ENCODE results near the gene DLD. TPM values are rescaled to one million over a fixed set of nuclear protein-coding genes. Genes with fewer than 3 reads are reported as not detected.

The DLD gene
- total RNA-seq, 1 experiment from 2014 or later: 88.8 TPM

DNA sequence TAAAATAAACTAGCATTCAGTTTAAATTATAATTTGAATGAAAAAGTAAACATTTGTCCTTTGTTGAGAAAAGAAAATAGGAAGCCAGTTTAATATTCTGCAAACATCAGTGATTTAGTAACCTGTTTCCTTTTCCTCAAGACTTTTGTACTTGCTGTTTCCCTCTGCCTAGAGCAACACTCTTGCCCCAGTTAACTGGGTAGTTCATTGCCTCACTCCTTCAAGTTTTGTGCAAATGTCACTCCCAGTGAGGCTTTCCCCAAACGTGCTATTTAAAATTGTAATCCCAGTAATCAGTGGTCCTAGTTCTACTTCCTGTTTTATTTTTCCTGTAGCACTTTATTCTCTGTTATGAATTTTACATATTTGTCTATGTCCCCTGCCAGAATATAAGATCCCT is 23.8 kb downstream of the DLD start:
- H3K4me1 ChIP-seq (ENCODE audit: control insufficient read depth, insufficient read depth, low read length): peaks cover 5% of the 10 kb centered on the region; the same call in 1 of the 2 replicates
- no peaks in the 10 kb centered on the region for H3K9me3 ChIP-seq (ENCODE audit: control insufficient read depth, insufficient read depth, low read depth, low read length)
- ChIA-PET POLR2A (no interaction called here), CTCF (no interaction called here)
- ATAC-seq (no peak), DNase-seq (ENCODE audit: low read depth, low spot score) (no peak)
- peaks cover 58% of the 10 kb centered on the region for H3K36me3 ChIP-seq (ENCODE audit: control insufficient read depth, insufficient read depth, low read length)
- TF ChIP-seq TCF7L2 (IDR thresholded peaks at IDR 0.05; ENCODE audit: low read depth, low read length) (no peak), SIN3A (IDR thresholded peaks at IDR 0.05; ENCODE audit: borderline replicate concordance, insufficient read depth, low read depth, low read length) (no peak), POLR2AphosphoS5 (IDR thresholded peaks at IDR 0.05; ENCODE audit: low read depth, low read length) (no peak)
- TF ChIP-seq, protein P1, sequence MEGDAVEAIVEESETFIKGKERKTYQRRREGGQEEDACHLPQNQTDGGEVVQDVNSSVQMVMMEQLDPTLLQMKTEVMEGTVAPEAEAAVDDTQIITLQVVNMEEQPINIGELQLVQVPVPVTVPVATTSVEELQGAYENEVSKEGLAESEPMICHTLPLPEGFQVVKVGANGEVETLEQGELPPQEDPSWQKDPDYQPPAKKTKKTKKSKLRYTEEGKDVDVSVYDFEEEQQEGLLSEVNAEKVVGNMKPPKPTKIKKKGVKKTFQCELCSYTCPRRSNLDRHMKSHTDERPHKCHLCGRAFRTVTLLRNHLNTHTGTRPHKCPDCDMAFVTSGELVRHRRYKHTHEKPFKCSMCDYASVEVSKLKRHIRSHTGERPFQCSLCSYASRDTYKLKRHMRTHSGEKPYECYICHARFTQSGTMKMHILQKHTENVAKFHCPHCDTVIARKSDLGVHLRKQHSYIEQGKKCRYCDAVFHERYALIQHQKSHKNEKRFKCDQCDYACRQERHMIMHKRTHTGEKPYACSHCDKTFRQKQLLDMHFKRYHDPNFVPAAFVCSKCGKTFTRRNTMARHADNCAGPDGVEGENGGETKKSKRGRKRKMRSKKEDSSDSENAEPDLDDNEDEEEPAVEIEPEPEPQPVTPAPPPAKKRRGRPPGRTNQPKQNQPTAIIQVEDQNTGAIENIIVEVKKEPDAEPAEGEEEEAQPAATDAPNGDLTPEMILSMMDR (IDR thresholded peaks at IDR 0.05): no peak
- TF ChIP-seq, protein P2, sequence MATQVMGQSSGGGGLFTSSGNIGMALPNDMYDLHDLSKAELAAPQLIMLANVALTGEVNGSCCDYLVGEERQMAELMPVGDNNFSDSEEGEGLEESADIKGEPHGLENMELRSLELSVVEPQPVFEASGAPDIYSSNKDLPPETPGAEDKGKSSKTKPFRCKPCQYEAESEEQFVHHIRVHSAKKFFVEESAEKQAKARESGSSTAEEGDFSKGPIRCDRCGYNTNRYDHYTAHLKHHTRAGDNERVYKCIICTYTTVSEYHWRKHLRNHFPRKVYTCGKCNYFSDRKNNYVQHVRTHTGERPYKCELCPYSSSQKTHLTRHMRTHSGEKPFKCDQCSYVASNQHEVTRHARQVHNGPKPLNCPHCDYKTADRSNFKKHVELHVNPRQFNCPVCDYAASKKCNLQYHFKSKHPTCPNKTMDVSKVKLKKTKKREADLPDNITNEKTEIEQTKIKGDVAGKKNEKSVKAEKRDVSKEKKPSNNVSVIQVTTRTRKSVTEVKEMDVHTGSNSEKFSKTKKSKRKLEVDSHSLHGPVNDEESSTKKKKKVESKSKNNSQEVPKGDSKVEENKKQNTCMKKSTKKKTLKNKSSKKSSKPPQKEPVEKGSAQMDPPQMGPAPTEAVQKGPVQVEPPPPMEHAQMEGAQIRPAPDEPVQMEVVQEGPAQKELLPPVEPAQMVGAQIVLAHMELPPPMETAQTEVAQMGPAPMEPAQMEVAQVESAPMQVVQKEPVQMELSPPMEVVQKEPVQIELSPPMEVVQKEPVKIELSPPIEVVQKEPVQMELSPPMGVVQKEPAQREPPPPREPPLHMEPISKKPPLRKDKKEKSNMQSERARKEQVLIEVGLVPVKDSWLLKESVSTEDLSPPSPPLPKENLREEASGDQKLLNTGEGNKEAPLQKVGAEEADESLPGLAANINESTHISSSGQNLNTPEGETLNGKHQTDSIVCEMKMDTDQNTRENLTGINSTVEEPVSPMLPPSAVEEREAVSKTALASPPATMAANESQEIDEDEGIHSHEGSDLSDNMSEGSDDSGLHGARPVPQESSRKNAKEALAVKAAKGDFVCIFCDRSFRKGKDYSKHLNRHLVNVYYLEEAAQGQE (IDR thresholded peaks at IDR 0.05; ENCODE audit: insufficient read depth in 1 of 2, low read depth in 2 of 2, low read length in 1 of 2): no peak
- H3K27ac ChIP-seq (ENCODE audit: low read length): no peak overlapping the region
- no peaks in the 10 kb centered on the region for H3K27me3 ChIP-seq (ENCODE audit: control insufficient read depth, insufficient read depth, low read length)
- intact Hi-C loops (cut with micrococcal nuclease; ENCODE audit: unreplicated experiment) (no loop called here), in situ Hi-C loops (cut with HindIII; ENCODE audit: low pct_unique_long_range_greater_than_20kb, low sequenced_read_pairs) (no loop called here)
- BruUV-seq (replicated peaks): no TSS peak
- H3K4me3 ChIP-seq (ENCODE audit: low read depth in 2 of 2, low read length in 2 of 2): no peak overlapping the region

DNA sequence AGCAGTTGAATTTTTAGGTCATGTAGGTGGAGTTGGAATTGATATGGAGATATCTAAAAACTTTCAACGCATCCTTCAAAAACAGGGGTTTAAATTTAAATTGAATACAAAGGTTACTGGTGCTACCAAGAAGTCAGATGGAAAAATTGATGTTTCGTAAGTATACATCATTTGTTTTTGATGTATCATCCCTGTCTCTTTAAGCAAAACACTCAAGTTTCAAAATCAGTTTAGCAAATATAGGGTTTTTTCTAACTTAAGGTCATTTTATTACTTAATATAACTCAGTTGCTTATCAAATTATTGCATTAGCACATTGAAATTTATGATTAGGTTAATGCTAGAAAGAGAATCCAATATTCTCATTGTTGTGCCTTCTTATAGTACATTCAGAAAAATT is 24.6 kb downstream of the DLD start:
- H3K4me3 ChIP-seq (ENCODE audit: low read depth in 2 of 2, low read length in 2 of 2): no peak overlapping the region
- BruUV-seq (replicated peaks): no TSS peak
- H3K27me3 ChIP-seq (ENCODE audit: control insufficient read depth, insufficient read depth, low read length): no peaks in the 10 kb centered on the region
- POLR2A ChIA-PET: no interaction called here
- intact Hi-C loops (cut with micrococcal nuclease; ENCODE audit: unreplicated experiment): no loop called here
- no peak overlapping the region for H3K27ac ChIP-seq (ENCODE audit: low read length)
- DNase-seq (ENCODE audit: low read depth, low spot score) (no peak), ATAC-seq (no peak)
- CTCF ChIA-PET: no interaction called here
- no peaks in the 10 kb centered on the region for H3K9me3 ChIP-seq (ENCODE audit: control insufficient read depth, insufficient read depth, low read depth, low read length)
- TF ChIP-seq TCF7L2 (IDR thresholded peaks at IDR 0.05; ENCODE audit: low read depth, low read length) (no peak), SIN3A (IDR thresholded peaks at IDR 0.05; ENCODE audit: borderline replicate concordance, insufficient read depth, low read depth, low read length) (no peak), POLR2AphosphoS5 (IDR thresholded peaks at IDR 0.05; ENCODE audit: low read depth, low read length) (no peak)
- TF ChIP-seq, protein P2 (IDR thresholded peaks at IDR 0.05; ENCODE audit: insufficient read depth in 1 of 2, low read depth in 2 of 2, low read length in 1 of 2): no peak
- TF ChIP-seq, protein P1 (IDR thresholded peaks at IDR 0.05): no peak
- in situ Hi-C loops (cut with HindIII; ENCODE audit: low pct_unique_long_range_greater_than_20kb, low sequenced_read_pairs): no loop called here
- H3K4me1 ChIP-seq (ENCODE audit: control insufficient read depth, insufficient read depth, low read length): peaks cover 12% of the 10 kb centered on the region
- peaks cover 53% of the 10 kb centered on the region for H3K36me3 ChIP-seq (ENCODE audit: control insufficient read depth, insufficient read depth, low read length)
